Prostate gland (tissue), 2 donors: Measurements from ENCODE around the gene VTA1.

Experiments used
- CTCF ChIP-seq, 4 experiments: fragments of 200-600 bp in 2 of 4; fragments of 450-650 bp in 2 of 4; sonication (generic) in 2 of 4; IDR thresholded peaks; 1 replicate in 3 of 4; 2 replicates in 1 of 4; pipeline ENCODE4 v1.5.1; 2016 to 2019; ENCODE audit warnings: antibody characterized with exemption in 4 of 4, mild to moderate bottlenecking in 2 of 4, moderate library complexity in 2 of 4
- POLR2A ChIP-seq: fragments of 450-650 bp; IDR thresholded peaks from one replicate; pipeline ENCODE4 v1.6.1; 2016; ENCODE audit warnings: antibody characterized with exemption, mild to moderate bottlenecking
- POLR2AphosphoS5 ChIP-seq: sonication (generic); formaldehyde crosslinking; IDR thresholded peaks from one replicate; pipeline ENCODE4 v1.6.1; 2017; ENCODE audit warnings: antibody characterized with exemption

- TF ChIP-seq POLR2A (no peak), CTCF (IDR thresholded peaks at IDR 0.05) (no peak), POLR2AphosphoS5 (no peak)
Measured at GRCh38 chr6:142235791-142236190, 88.7 kb downstream of the VTA1 start.
